GM12878 (cell line): ENCODE data around the gene ROM1. TPM values are rescaled to one million over a fixed set of nuclear protein-coding genes. Genes with fewer than 3 reads are reported as not detected.

Experiments
- ATAC-seq: fragments of 200-7000 bp; cut with Tn5 transposase; 3 replicates; pipeline ENCODE4 v1.9.1; 2020; ENCODE audit warnings: mild to moderate bottlenecking, moderate library complexity
- BruUV-seq: library from RNA; stranded (reverse); fragments of 400-500 nt; replicated peaks from 2 replicates; lab custom pipeline; 2021; lab: Mats Ljungman, UMichigan
- CTCF ChIA-PET: fragments of 300-600 bp; sonication (Branson Sonifier 250); formaldehyde crosslinking; extraction: SDS; loops from one replicate; lab custom pipeline; 2021; ENCODE audit warnings: inconsistent platforms; lab: Yijun Ruan, JAX
- POLR2A ChIA-PET: fragments of 350-600 bp; formaldehyde crosslinking; extraction: SDS; loops from one replicate; lab custom pipeline; 2021; ENCODE audit warnings: inconsistent platforms; lab: Charles Lee
- RAD21 ChIA-PET: fragments of 300-600 bp; sonication (Branson Sonifier 250); formaldehyde crosslinking; loops from one replicate; lab custom pipeline; 2023; ENCODE audit warnings: antibody characterized with exemption; ENCODE audit not compliant: unreplicated experiment; lab: Charles Lee
- SMC1A ChIA-PET: fragments of 300-600 bp; sonication (Branson Sonifier 250); formaldehyde crosslinking; loops from one replicate; lab custom pipeline; 2023; ENCODE audit not compliant: unreplicated experiment, uncharacterized antibody; lab: Charles Lee
- DNase-seq: peaks from one replicate; pipeline ENCODE4 v3.0.0-alpha.2; 2011; ENCODE audit warnings: low read depth, low spot score
- FAIRE-seq: peaks from 3 replicates; lab custom pipeline; 2011; peaks lifted over from hg19 to GRCh38; lab: Jason Lieb, UNC
- H2AFZ ChIP-seq: 2 replicates; pipeline ENCODE4 v1.6.0; 2011; ENCODE audit warnings: low read depth, low read length, control low read depth; ENCODE audit not compliant: control insufficient read depth
- H3K27ac ChIP-seq: 2 replicates; pipeline ENCODE4 v1.5.1; 2011; ENCODE audit warnings: control low read depth; ENCODE audit not compliant: control insufficient read depth, insufficient read depth
- H3K27me3 ChIP-seq, 2 experiments: replicated peaks in 1 of 2; 2 replicates each; pipeline versions ENCODE4 v1.6.0 to v1.6.1; 2011; ENCODE audit warnings: low read length in 1 of 2; ENCODE audit not compliant: control insufficient read depth in 2 of 2, insufficient read depth in 2 of 2
- H3K36me3 ChIP-seq, 2 experiments: 2 replicates each; pipeline ENCODE4 v1.5.1; 2011; ENCODE audit warnings: low read length in 1 of 2; ENCODE audit not compliant: control insufficient read depth in 2 of 2, insufficient read depth in 2 of 2
- H3K4me1 ChIP-seq: 2 replicates; pipeline ENCODE4 v1.6.1; 2011; ENCODE audit warnings: mild to moderate bottlenecking, low read length, moderate library complexity, mixed read lengths; ENCODE audit not compliant: control insufficient read depth, insufficient read depth
- H3K4me2 ChIP-seq: 2 replicates; pipeline ENCODE4 v1.6.0; 2011; ENCODE audit warnings: control low read depth; ENCODE audit not compliant: control insufficient read depth, insufficient read depth
- H3K4me3 ChIP-seq: fragments of 200-600 bp; sonication (generic); 2 replicates; pipeline ENCODE4 v1.5.1; 2016
- H3K79me2 ChIP-seq: 2 replicates; pipeline ENCODE4 v1.6.0; 2011; ENCODE audit warnings: low read length; ENCODE audit not compliant: control insufficient read depth, insufficient read depth
- H3K9ac ChIP-seq: 2 replicates; pipeline ENCODE4 v1.8.0; 2011; ENCODE audit warnings: low read length, control low read depth, mixed read lengths; ENCODE audit not compliant: control insufficient read depth, insufficient read depth
- H3K9me3 ChIP-seq: replicated peaks from 3 replicates; pipeline ENCODE4 v1.5.1; 2011; ENCODE audit warnings: mild to moderate bottlenecking, low read length; ENCODE audit not compliant: control insufficient read depth, insufficient read depth
- H4K20me1 ChIP-seq: 2 replicates; pipeline ENCODE4 v1.6.0; 2011; ENCODE audit not compliant: control insufficient read depth, insufficient read depth
- CHD2 ChIP-seq: IDR thresholded peaks from 2 replicates; pipeline ENCODE4 v1.6.1; 2011; ENCODE audit warnings: low read depth, low read length, improper control_type of control experiment, borderline replicate concordance
- CTCF ChIP-seq, 3 experiments: IDR thresholded peaks in 2 of 3; conservative IDR thresholded peaks in 1 of 3; 2 replicates each; pipeline ENCODE4 v1.5.1; 2011; ENCODE audit warnings: low read depth in 3 of 3, low read length in 3 of 3, mild to moderate bottlenecking in 3 of 3, control low read depth in 2 of 3, moderate library complexity in 2 of 3, inconsistent platforms in 1 of 3, mixed read lengths in 1 of 3; ENCODE audit not compliant: control insufficient read depth in 2 of 3, insufficient read depth in 1 of 3; ENCODE audit errors: extremely low read depth in 1 of 3
- CUX1 ChIP-seq: IDR thresholded peaks from 2 replicates; pipeline ENCODE4 v1.6.1; 2012; ENCODE audit warnings: improper control_type of control experiment, low read depth, low read length; ENCODE audit not compliant: insufficient replicate concordance
- EED ChIP-seq: sonication (generic); IDR thresholded peaks from 2 replicates; pipeline ENCODE4 v1.6.1; 2016; ENCODE audit warnings: antibody characterized with exemption, low read depth
- HDAC6 ChIP-seq: fragments of 200-600 bp; sonication (generic); IDR thresholded peaks from one replicate; pipeline ENCODE4 v1.8.0; 2017; ENCODE audit warnings: antibody characterized with exemption; ENCODE audit not compliant: unreplicated experiment
- IRF4 ChIP-seq: IDR thresholded peaks from 2 replicates; pipeline ENCODE4 v1.6.1; 2011; ENCODE audit warnings: low read depth, low read length
- NFXL1 ChIP-seq: fragments of 450-650 bp; IDR thresholded peaks from 2 replicates; pipeline ENCODE4 v1.6.1; 2017; ENCODE audit warnings: antibody characterized with exemption, mild to moderate bottlenecking, borderline replicate concordance
- RUNX3 ChIP-seq: IDR thresholded peaks from 2 replicates; pipeline ENCODE4 v1.6.1; 2012; ENCODE audit warnings: low read length, inconsistent platforms
- ZBTB11 ChIP-seq: fragments of 450-650 bp; formaldehyde crosslinking; IDR thresholded peaks from 2 replicates; pipeline ENCODE4 v1.5.0; 2022; ENCODE audit warnings: mild to moderate bottlenecking, missing genetic modification characterization
- WGBS: methylation state at CpG from one replicate; pipeline ENCODE4 v1.1.6; 2016; ENCODE audit warnings: low lambda C conversion rate; ENCODE audit not compliant: insufficient replicate concordance, insufficient coverage; ENCODE audit errors: missing lambda C conversion rate; 5-methylcytosine and 5-hydroxymethylcytosine counted together
- in situ Hi-C: fragments of 300-500 bp; cut with MboI; formaldehyde crosslinking; loops from 9 replicates; pipeline ENCODE4 v1.14.3; 2018; ENCODE audit warnings: mixed read lengths
- intact Hi-C: fragments of 100-400 bp; cut with micrococcal nuclease; formaldehyde crosslinking; loops from one replicate; pipeline ENCODE4 v1.14.2; 2022; ENCODE audit not compliant: unreplicated experiment
- polyA plus RNA-seq, 11 experiments: library from polyadenylated mRNA; depleted of rRNA in 4 of 11; unstranded in 6 of 11; stranded (reverse) in 5 of 11; fragments of >200 nt; fragmentation: Nextera tagmentation in 4 of 11; fragmentation: Illumina TruSeq in 1 of 11; extraction: Ambion mirVana in 4 of 11; extraction: Trizol in 1 of 11; gene quantifications; 1 replicate in 1 of 11; 2 replicates in 10 of 11; pipeline versions ENCODE4 v1.2.1 to v1.2.3, GENCODE V29; 2011 to 2016; ENCODE audit warnings: inconsistent platforms in 2 of 11, missing spikeins in 2 of 11, low read depth in 1 of 11
- total RNA-seq, 4 experiments: library from RNA; depleted of rRNA in 3 of 4; stranded (reverse); fragments of >200 nt in 3 of 4; fragmentation: Illumina TruSeq in 1 of 4; extraction: Trizol in 1 of 4; gene quantifications; 2 replicates each; pipeline versions ENCODE4 v1.2.1 to v1.2.3, GENCODE V29; 2013 to 2021

ROM1 gene
- total and polyA plus RNA-seq, 10 of the 15 experiments (the other 5 are each of a cell fraction or from before 2014, with no cell fraction given), result 0.42 to 3.0 (median 1.1) TPM

GRCh38 chr11:62601122-62601371, 12.0 kb upstream of the ROM1 start (continued):
- TF ChIP-seq IRF4 (0 out of 2 replicates have a peak, but pooled peaks have one; percentile 19), CHD2 (0 out of 2 replicates have a peak, but pooled peaks have one; percentile 6), HDAC6 (no peak), RUNX3 (peak; percentile 4; the same call in 1 of the 2 replicates)

- in situ Hi-C loops (no loop called here), intact Hi-C loops (loop anchor here (5.0 kb wide), 2 partner anchors 106 to 126 kb away; partner anchors contain the start of genes BSCL2, GNG3, HNRNPUL2 and TTC9C)
- whole genome bisulfite sequencing, result under 1% methylated on average over 79 of the region's 83 CpGs
- Histone ChIP-seq H3K4me2 (peak within 1 kb of the TSS; percentile 99), H3K9me3 (no peaks in the 10 kb centered on the region), H2AFZ (peak within 1 kb of the TSS; percentile 25), H3K9ac (peak within 1 kb of the TSS; percentile 99), H3K79me2 (peaks cover 40% of the 10 kb centered on the region), H4K20me1 (no peaks in the 10 kb centered on the region; the same call in 1 of the 2 replicates), H3K4me3 (peak within 1 kb of the TSS; percentile 91), H3K27ac (peak within 1 kb of the TSS; percentile 97), H3K36me3 (peaks cover 16 to 31% of the 10 kb centered on the region in 2 experiments), H3K27me3 (no peaks in the 10 kb centered on the region), H3K4me1 (peaks cover 19% of the 10 kb centered on the region)
- peak; percentile 92 for ATAC-seq
- DNase-seq, result peak; percentile 87
- ChIA-PET CTCF (interaction anchor here (0.7 to 2.7 kb wide), 7 partner anchors 10 to 207 kb away, joined by 3 to 27 read pairs (median 4); partner anchors contain the start of genes B3GAT3 and TUT1), POLR2A (interaction anchor here (0.6 to 2.4 kb wide), 22 partner anchors 9 to 254 kb away, joined by 3 to 30 read pairs (median 5); partner anchors contain the start of genes B3GAT3, C11orf98, CSKMT and EEF1G), SMC1A (interaction anchor here (0.8 to 3.1 kb wide), 8 partner anchors 10 to 109 kb away, joined by 3 to 30 read pairs (median 5); partner anchors contain the start of genes B3GAT3, C11orf98 and TUT1), RAD21 (interaction anchor here (0.7 to 3.9 kb wide), 11 partner anchors 10 to 207 kb away, joined by 3 to 36 read pairs (median 4); partner anchors contain the start of genes B3GAT3, C11orf98, CSKMT and EEF1G)
- FAIRE-seq, result peak; percentile 97
- BruUV-seq, result no TSS peak
- TF ChIP-seq ZBTB11 (CRISPR knock-in tag) (no peak; the same call in 1 of the 2 replicates), CUX1 (no peak), CTCF (IDR thresholded peaks at IDR 0.05 in 2 of 3, conservative IDR thresholded peaks at IDR 0.05 in 1 of 3; ENCODE audit: control insufficient read depth in 2 of 3, extremely low read depth in 1 of 3, insufficient read depth in 1 of 3, low read depth in 3 of 3, low read length in 3 of 3) (0 out of 6 replicates have a peak, but pooled peaks of 1 of the 3 experiments have one; percentile 7), NFXL1 (no peak), EED (0 out of 2 replicates have a peak, but pooled peaks have one; percentile 12)
These were observed 11.5 kb upstream of the ROM1 start, which contains the start of gene MTA2 for GRCh38 chr11:62601372-62602140. TSS of gene MTA2 (minus strand) at chr11:62601865. CDS start at chr11:62601450, 415 bp downstream.
